ENCODE results near the gene LIME1.

Gene LIME1

DNA sequence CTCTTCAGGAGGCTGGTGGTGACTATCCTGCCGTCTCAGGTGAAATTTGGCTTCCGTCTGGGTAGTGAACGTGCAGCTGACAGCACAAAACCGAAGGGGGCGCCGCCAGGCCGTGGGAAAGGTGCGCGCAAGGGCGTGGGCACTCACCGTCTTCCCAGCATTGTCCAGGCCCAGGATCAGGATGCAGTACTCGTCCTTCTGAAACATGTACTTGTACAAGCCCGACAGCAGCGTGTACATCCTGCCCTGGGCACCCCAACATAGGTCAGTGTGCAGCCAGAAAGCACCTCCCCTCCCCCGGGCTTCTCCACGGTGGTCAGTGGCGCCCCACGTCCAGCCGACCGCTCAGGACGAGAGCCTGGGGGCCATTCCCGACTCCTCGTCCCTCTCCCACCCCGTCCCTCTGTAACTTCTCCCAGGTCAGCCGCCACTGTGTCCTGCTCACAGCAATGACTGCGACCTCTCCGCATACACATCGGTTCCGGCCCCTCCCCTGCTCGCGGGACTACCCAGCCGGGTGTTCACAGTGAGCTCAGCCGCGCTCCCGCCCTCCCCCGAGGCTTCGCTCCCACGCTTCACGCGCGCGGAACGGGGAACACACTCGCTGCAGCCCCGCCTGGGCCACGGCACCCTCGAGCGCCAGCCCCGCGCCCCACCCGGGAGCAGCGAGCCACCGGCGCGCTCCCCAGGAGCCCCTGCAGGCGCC, 29.5 kb upstream of the LIME1 start:
- DNase-seq (ENCODE audit: insufficient read length, low spot score) (no peak), FAIRE-seq (no peak)
- TF ChIP-seq, protein P1, sequence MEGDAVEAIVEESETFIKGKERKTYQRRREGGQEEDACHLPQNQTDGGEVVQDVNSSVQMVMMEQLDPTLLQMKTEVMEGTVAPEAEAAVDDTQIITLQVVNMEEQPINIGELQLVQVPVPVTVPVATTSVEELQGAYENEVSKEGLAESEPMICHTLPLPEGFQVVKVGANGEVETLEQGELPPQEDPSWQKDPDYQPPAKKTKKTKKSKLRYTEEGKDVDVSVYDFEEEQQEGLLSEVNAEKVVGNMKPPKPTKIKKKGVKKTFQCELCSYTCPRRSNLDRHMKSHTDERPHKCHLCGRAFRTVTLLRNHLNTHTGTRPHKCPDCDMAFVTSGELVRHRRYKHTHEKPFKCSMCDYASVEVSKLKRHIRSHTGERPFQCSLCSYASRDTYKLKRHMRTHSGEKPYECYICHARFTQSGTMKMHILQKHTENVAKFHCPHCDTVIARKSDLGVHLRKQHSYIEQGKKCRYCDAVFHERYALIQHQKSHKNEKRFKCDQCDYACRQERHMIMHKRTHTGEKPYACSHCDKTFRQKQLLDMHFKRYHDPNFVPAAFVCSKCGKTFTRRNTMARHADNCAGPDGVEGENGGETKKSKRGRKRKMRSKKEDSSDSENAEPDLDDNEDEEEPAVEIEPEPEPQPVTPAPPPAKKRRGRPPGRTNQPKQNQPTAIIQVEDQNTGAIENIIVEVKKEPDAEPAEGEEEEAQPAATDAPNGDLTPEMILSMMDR (IDR thresholded peaks at IDR 0.05; ENCODE audit: insufficient read depth, missing control alignments): peak; percentile 23

DNA sequence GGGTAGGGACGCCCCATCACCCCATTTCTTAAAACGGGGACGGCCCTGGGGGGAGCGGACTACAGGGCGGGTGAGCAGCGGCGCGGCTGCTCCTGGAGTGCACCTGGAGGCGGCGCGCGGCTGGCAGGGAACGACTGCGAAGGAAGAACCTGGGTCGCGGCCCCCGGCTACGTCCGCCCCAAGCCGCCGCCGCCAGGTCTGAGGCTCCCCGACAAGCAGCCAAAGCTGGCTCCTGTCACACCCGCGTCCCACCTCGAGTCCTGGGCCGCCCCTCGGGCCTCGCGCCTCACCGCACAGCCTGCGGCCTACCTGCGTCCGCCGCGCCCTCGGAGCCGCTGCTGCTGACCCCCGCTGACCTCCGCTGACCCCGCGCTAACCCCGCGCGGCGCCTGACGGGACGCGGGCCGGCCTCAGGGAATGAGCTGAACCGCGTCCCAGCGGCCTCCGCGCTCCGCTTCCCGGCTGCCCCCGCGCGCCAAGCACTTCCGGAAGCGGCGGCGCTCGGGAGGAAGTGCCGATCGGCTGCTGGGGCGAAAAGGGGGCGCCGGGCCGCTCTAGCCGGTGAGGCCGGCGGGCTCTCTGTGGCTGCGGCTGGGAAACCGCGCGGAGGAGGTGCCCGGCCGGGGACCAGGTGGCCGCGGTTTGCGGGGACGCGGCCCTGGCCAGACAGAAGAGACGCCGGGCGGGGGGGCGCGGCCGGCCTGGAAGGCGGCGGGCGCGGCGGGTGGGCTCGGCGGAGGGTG, 28.7 kb upstream of the LIME1 start, which contains the start of the genes ARFRP1 and ZGPAT:
Gene ARFRP1, minus strand, starts transcription at position 419 of the 743 bp plus-strand sequence. CDS start 885 bp downstream, outside the sequence.
Gene ZGPAT, plus strand, starts transcription at position 482 of the 743 bp plus-strand sequence. CDS start 542 bp downstream, outside the sequence.
- TF ChIP-seq, protein P1 (IDR thresholded peaks at IDR 0.05; ENCODE audit: insufficient read depth, missing control alignments): no peak
- no peak for FAIRE-seq
- DNase-seq (ENCODE audit: insufficient read length, low spot score): peak; percentile 92

DNA sequence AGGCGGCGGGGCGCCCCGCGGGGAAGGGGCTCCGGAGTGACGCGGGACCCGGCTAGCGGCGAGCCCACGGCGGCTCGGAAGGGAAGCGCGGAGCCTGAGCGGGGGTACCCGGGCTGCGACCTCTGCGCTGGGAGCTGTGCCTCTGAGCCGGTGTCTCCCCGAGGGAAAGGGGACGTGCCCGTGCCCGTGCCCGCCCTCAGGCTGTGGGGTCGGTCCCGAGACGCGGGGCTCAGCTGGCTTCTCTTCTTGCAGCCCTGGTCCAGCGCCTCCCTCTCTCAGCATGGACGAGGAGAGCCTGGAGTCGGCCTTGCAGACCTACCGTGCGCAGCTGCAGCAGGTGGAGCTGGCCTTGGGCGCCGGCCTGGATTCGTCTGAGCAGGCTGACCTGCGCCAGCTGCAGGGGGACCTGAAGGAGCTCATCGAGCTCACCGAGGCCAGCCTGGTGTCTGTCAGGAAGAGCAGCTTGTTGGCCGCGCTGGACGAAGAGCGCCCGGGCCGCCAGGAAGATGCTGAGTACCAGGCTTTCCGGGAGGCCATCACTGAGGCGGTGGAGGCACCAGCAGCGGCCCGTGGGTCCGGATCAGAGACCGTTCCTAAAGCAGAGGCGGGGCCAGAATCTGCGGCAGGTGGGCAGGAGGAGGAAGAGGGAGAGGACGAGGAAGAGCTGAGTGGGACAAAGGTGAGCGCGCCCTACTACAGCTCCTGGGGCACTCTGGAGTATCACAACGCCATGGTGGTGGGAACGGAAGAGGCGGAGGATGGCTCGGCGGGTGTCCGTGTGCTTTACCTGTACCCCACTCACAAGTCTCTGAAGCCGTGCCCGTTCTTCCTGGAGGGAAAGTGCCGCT, 27.9 kb upstream of the LIME1 start:
- FAIRE-seq (no peak), DNase-seq (ENCODE audit: insufficient read length, low spot score) (no peak)
- TF ChIP-seq, protein P1 (IDR thresholded peaks at IDR 0.05; ENCODE audit: insufficient read depth, missing control alignments): no peak

DNA sequence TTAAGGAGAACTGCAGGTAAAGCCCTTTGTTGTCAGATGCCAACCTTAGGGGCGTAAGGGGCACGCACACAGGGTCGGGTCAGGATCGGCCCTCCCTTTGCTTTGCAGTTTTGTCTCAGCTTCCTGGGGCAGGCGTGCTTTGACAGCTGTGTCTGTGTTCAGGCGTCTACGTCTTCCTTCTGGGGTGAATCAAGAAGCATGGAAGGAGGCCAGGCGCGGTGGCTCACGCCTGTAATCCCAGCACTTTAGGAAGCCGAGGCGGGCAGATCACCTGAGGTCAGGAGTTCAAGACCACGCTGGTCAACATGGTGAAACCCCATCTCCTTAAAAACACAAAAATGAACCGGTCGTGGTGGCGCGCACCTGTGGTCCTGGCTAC, 27.3 kb upstream of the LIME1 start:
- TF ChIP-seq, protein P1 (IDR thresholded peaks at IDR 0.05; ENCODE audit: insufficient read depth, missing control alignments): no peak
- FAIRE-seq (no peak), DNase-seq (ENCODE audit: insufficient read length, low spot score) (no peak)

DNA sequence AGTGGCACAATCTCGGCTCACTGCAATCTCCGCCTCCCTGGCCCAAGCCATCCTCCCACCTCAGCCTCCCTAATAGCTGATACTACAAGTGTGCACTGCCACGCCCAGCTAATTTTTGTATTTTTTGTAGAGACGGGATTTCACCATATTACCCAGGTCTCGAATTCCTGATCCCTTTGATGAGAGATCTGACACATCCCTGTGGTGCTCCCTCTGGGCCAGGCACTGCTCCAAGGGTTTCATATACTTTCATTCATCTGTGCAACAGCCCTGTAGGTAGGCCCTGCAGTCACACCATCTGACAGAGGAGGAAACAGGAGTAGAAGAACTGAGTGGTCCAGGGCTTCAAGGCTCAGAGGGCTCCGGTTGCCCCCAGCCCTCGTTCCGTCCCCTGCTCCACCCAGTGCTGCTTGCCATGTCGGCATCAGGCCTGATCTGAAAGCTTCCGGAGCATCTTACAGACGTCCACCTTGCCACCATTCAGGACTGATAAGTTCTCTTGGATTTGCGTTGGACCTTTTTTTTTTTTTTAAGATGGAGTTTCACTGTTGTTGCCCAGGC, 25.3 kb upstream of the LIME1 start:
- FAIRE-seq (no peak), DNase-seq (ENCODE audit: insufficient read length, low spot score) (no peak)
- TF ChIP-seq, protein P1 (IDR thresholded peaks at IDR 0.05; ENCODE audit: insufficient read depth, missing control alignments): no peak

DNA sequence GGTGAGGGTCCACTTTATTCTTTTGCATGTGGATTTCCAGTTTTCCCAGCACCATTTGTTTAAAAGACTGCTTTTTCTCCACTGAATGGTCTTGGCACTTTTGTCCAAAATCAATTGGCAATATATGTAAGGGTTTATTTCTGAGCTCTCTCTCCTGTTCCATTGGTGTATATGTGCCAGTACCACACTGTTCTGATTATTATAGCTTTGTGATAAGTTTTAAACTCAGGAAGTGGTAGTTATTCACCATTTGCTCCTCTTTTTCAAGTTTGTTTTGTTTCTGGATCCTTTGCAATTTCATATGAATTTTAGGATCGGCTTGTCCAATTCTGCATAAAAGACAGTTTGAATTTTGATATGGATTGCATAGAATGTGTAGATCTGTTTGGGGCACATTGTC, 24.3 kb upstream of the LIME1 start:
- FAIRE-seq (no peak), DNase-seq (ENCODE audit: insufficient read length, low spot score) (no peak)
- TF ChIP-seq, protein P1 (IDR thresholded peaks at IDR 0.05; ENCODE audit: insufficient read depth, missing control alignments): no peak
